ENCODE measurements around the gene CYP17A1. TPM values are rescaled to one million over a fixed set of nuclear protein-coding genes. Genes with fewer than 3 reads are reported as not detected.

CYP17A1 gene
- total and polyA plus RNA-seq, 10 of the 15 experiments (the other 5 are each of a cell fraction or from before 2014, with no cell fraction given), result 2.1 TPM; not detected in 9

DNA sequence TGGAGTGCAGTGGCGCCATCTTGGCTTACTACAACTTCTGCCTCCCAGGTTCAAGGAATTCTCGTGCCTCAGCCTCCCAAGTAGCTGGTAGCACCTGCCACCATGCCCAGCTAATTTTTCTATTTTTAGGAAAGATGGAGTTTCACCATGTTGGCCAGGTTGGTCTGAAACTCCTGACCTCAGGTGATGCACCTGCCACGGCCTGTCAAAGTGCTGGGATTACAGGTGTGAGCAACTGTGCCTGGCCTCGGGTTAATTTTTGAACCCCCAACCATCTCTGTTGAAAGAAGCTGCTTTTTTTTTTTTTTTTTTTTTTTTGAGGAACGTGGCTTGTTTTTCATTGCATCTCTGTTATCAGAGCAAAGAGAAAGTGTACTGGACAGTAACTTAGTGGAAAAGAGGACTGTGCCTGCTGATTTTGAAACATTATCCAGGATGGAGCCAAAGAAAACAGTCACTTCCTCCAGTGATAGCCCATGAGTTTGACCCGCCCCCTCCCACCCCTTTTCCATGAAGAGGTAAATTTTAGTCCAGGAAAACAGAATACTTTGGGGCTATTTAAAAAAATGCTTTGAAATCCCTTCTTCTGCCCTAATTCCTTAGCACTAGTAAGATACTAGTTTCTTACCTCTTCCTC lies 55.2 kb downstream of the CYP17A1 start:
- Histone ChIP-seq H3K36me3 (ENCODE audit: control insufficient read depth in 2 of 2, insufficient read depth in 2 of 2, low read length in 1 of 2) (peaks cover 0 to 4% of the 10 kb centered on the region in 2 experiments; a peak in 1 of 4 replicates), H3K4me1 (ENCODE audit: control insufficient read depth, insufficient read depth, low read length) (no peaks in the 10 kb centered on the region), H3K4me3 (no peak overlapping the region), H3K27ac (ENCODE audit: control insufficient read depth, insufficient read depth) (no peak overlapping the region), H2AFZ (ENCODE audit: control insufficient read depth, low read depth, low read length) (no peak overlapping the region), H3K4me2 (ENCODE audit: control insufficient read depth, insufficient read depth) (no peak overlapping the region), H4K20me1 (ENCODE audit: control insufficient read depth, insufficient read depth) (no peaks in the 10 kb centered on the region), H3K9me3 (replicated peaks; ENCODE audit: control insufficient read depth, insufficient read depth, low read length) (no peaks in the 10 kb centered on the region), H3K9ac (ENCODE audit: control insufficient read depth, insufficient read depth, low read length) (no peak overlapping the region), H3K79me2 (ENCODE audit: control insufficient read depth, insufficient read depth, low read length) (no peaks in the 10 kb centered on the region; the same call in none of the 2 replicates), H3K27me3 (replicated peaks in 1 of 2; ENCODE audit: control insufficient read depth in 2 of 2, insufficient read depth in 2 of 2, low read length in 1 of 2) (no peaks in the 10 kb centered on the region)
- no TSS peak for BruUV-seq (replicated peaks)
- in situ Hi-C loops (cut with MboI) (no loop called here), intact Hi-C loops (cut with micrococcal nuclease; ENCODE audit: unreplicated experiment) (no loop called here)
- DNase-seq (ENCODE audit: low read depth, low spot score) (no peak), FAIRE-seq (no peak), ATAC-seq (no peak)
- SMC1A ChIA-PET (ENCODE audit: uncharacterized antibody, unreplicated experiment), result no interaction called here
- POLR2A ChIA-PET, result interaction anchor here (0.6 kb wide), 2 partner anchors 24 to 204 kb away, joined by 3 read pairs; no protein-coding TSS in a partner anchor
- RAD21 ChIA-PET (ENCODE audit: unreplicated experiment), result no interaction called here
- CTCF ChIA-PET, result interaction anchor here (0.8 kb wide), 1 partner anchor 28 kb away, joined by 3 read pairs; no protein-coding TSS in a partner anchor
- WGBS (ENCODE audit: insufficient coverage, insufficient replicate concordance, low lambda C conversion rate, missing lambda C conversion rate), result 99% methylated on average over 5 of the region's 6 CpGs
- TF ChIP-seq HCFC1 (IDR thresholded peaks at IDR 0.05; ENCODE audit: low read length) (no peak), POLR2AphosphoS2 (IDR thresholded peaks at IDR 0.05; ENCODE audit: low read depth, low read length) (no peak), POLR2AphosphoS5 (IDR thresholded peaks at IDR 0.05; ENCODE audit: low read length) (no peak), POLR2A (IDR thresholded peaks at IDR 0.05; ENCODE audit: low read depth, low read length) (no peak), DPF2 (IDR thresholded peaks at IDR 0.05) (no peak), FOS (IDR thresholded peaks at IDR 0.05; ENCODE audit: borderline replicate concordance, extremely low read depth, insufficient read length) (no peak), ETV6 (conservative IDR thresholded peaks at IDR 0.05 in 1 of 2, IDR thresholded peaks at IDR 0.05 in 1 of 2; ENCODE audit: borderline replicate concordance in 1 of 2, low read depth in 1 of 2) (no peak), HDGF (IDR thresholded peaks at IDR 0.05) (no peak), JUNB (IDR thresholded peaks at IDR 0.05) (no peak), RCOR1 (conservative IDR thresholded peaks at IDR 0.05; ENCODE audit: low read depth, low read length) (no peak), TCF7 (IDR thresholded peaks at IDR 0.05; ENCODE audit: borderline replicate concordance) (no peak), TARDBP (IDR thresholded peaks at IDR 0.05; ENCODE audit: borderline replicate concordance) (no peak)
- TF ChIP-seq, protein P1, sequence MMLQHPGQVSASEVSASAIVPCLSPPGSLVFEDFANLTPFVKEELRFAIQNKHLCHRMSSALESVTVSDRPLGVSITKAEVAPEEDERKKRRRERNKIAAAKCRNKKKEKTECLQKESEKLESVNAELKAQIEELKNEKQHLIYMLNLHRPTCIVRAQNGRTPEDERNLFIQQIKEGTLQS (IDR thresholded peaks at IDR 0.05; ENCODE audit: borderline replicate concordance, extremely low read depth, low read depth, low read length), result no peak
- TF ChIP-seq, protein P2, sequence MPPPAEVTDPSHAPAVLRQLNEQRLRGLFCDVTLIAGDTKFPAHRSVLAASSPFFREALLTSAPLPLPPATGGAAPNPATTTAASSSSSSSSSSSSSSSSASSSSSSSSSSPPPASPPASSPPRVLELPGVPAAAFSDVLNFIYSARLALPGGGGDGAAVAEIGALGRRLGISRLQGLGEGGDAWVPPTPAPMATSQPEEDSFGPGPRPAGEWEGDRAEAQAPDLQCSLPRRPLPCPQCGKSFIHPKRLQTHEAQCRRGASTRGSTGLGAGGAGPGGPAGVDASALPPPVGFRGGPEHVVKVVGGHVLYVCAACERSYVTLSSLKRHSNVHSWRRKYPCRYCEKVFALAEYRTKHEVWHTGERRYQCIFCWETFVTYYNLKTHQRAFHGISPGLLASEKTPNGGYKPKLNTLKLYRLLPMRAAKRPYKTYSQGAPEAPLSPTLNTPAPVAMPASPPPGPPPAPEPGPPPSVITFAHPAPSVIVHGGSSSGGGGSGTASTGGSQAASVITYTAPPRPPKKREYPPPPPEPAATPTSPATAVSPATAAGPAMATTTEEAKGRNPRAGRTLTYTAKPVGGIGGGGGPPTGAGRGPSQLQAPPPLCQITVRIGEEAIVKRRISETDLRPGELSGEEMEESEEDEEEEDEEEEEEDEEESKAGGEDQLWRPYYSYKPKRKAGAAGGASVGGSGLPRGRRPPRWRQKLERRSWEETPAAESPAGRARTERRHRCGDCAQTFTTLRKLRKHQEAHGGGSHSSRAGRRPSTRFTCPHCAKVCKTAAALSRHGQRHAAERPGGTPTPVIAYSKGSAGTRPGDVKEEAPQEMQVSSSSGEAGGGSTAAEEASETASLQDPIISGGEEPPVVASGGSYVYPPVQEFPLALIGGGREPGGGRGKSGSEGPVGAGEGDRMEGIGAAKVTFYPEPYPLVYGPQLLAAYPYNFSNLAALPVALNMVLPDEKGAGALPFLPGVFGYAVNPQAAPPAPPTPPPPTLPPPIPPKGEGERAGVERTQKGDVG (CRISPR knock-in tag; IDR thresholded peaks at IDR 0.05), result no peak
- TF ChIP-seq, protein P3, sequence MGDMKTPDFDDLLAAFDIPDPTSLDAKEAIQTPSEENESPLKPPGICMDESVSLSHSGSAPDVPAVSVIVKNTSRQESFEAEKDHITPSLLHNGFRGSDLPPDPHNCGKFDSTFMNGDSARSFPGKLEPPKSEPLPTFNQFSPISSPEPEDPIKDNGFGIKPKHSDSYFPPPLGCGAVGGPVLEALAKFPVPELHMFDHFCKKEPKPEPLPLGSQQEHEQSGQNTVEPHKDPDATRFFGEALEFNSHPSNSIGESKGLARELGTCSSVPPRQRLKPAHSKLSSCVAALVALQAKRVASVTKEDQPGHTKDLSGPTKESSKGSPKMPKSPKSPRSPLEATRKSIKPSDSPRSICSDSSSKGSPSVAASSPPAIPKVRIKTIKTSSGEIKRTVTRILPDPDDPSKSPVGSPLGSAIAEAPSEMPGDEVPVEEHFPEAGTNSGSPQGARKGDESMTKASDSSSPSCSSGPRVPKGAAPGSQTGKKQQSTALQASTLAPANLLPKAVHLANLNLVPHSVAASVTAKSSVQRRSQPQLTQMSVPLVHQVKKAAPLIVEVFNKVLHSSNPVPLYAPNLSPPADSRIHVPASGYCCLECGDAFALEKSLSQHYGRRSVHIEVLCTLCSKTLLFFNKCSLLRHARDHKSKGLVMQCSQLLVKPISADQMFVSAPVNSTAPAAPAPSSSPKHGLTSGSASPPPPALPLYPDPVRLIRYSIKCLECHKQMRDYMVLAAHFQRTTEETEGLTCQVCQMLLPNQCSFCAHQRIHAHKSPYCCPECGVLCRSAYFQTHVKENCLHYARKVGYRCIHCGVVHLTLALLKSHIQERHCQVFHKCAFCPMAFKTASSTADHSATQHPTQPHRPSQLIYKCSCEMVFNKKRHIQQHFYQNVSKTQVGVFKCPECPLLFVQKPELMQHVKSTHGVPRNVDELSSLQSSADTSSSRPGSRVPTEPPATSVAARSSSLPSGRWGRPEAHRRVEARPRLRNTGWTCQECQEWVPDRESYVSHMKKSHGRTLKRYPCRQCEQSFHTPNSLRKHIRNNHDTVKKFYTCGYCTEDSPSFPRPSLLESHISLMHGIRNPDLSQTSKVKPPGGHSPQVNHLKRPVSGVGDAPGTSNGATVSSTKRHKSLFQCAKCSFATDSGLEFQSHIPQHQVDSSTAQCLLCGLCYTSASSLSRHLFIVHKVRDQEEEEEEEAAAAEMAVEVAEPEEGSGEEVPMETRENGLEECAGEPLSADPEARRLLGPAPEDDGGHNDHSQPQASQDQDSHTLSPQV (IDR thresholded peaks at IDR 0.05), result no peak
- TF ChIP-seq, protein P4, sequence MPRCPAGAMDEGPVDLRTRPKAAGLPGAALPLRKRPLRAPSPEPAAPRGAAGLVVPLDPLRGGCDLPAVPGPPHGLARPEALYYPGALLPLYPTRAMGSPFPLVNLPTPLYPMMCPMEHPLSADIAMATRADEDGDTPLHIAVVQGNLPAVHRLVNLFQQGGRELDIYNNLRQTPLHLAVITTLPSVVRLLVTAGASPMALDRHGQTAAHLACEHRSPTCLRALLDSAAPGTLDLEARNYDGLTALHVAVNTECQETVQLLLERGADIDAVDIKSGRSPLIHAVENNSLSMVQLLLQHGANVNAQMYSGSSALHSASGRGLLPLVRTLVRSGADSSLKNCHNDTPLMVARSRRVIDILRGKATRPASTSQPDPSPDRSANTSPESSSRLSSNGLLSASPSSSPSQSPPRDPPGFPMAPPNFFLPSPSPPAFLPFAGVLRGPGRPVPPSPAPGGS (IDR thresholded peaks at IDR 0.05; ENCODE audit: borderline replicate concordance, insufficient read depth, low read depth, low read length, poor library complexity, severe bottlenecking), result no peak

All from GM12878 (cell line).